Endothelial cell of umbilical vein (primary cell): ENCODE data around the gene C1QTNF5. TPM values are rescaled to one million over a fixed set of nuclear protein-coding genes. Genes with fewer than 3 reads are reported as not detected.

Experiments
- BruUV-seq: library from RNA; stranded (reverse); fragments of 400-500 nt; replicated peaks from 2 replicates; lab custom pipeline; 2021; lab: Mats Ljungman, UMichigan
- CTCF ChIA-PET: fragments of 300-600, 350-600 bp; sonication (Branson Sonifier 250); formaldehyde crosslinking; loops from one replicate; lab custom pipeline; 2021; ENCODE audit warnings: antibody characterized with exemption, inconsistent platforms; lab: Charles Lee
- POLR2A ChIA-PET: fragments of 300-600, 350-600 bp; sonication (Branson Sonifier 250); formaldehyde crosslinking; loops from one replicate; lab custom pipeline; 2021; ENCODE audit warnings: antibody characterized with exemption, inconsistent platforms; lab: Charles Lee
- DNase-seq: peaks from one replicate; pipeline ENCODE4 v3.0.0-alpha.2; 2011; ENCODE audit warnings: low read depth, low spot score
- FAIRE-seq: peaks from 2 replicates; lab custom pipeline; 2011; peaks lifted over from hg19 to GRCh38; lab: Jason Lieb, UNC
- H2AFZ ChIP-seq: 2 replicates; pipeline ENCODE4 v1.6.0; 2012; ENCODE audit warnings: low read depth, low read length, control low read depth, inconsistent platforms
- H3K27ac ChIP-seq: 2 replicates; pipeline ENCODE4 v1.5.1; 2011; ENCODE audit warnings: low read depth, mild to moderate bottlenecking, control low read depth, low read length, moderate library complexity; ENCODE audit not compliant: insufficient read depth
- H3K27me3 ChIP-seq, 2 experiments: 2 replicates each; pipeline versions ENCODE4 v1.6.0 to v1.6.1; 2011; ENCODE audit warnings: low read length in 2 of 2, mixed read lengths in 1 of 2; ENCODE audit not compliant: control insufficient read depth in 2 of 2, insufficient read depth in 2 of 2
- H3K36me3 ChIP-seq, 2 experiments: 2 replicates in 1 of 2; 3 replicates in 1 of 2; pipeline ENCODE4 v1.5.1; 2011; ENCODE audit warnings: low read length in 2 of 2, mild to moderate bottlenecking in 1 of 2, moderate library complexity in 1 of 2; ENCODE audit not compliant: control insufficient read depth in 2 of 2, insufficient read depth in 2 of 2; ENCODE audit errors: extremely low read depth in 1 of 2
- H3K4me1 ChIP-seq: 3 replicates; pipeline ENCODE4 v1.5.1; 2011; ENCODE audit warnings: mild to moderate bottlenecking, low read length; ENCODE audit not compliant: control insufficient read depth, insufficient read depth; ENCODE audit errors: extremely low read depth
- H3K4me2 ChIP-seq: 2 replicates; pipeline ENCODE4 v1.6.1; 2011; ENCODE audit warnings: low read length, control low read depth, mixed read lengths; ENCODE audit not compliant: insufficient read depth
- H3K4me3 ChIP-seq, 3 experiments: fragments of 200-600 bp in 1 of 3; sonication (generic), shearing (Covaris generic) in 1 of 3; replicated peaks in 1 of 3; 2 replicates each; pipeline ENCODE4 v1.5.1; 2011 to 2016; ENCODE audit warnings: control low read depth in 3 of 3, low read length in 3 of 3, mild to moderate bottlenecking in 2 of 3, inconsistent platforms in 1 of 3, low read depth in 1 of 3, moderate library complexity in 1 of 3; ENCODE audit not compliant: insufficient read depth in 1 of 3
- H3K79me2 ChIP-seq: 2 replicates; pipeline ENCODE4 v1.6.0; 2012; ENCODE audit warnings: low read length, inconsistent platforms; ENCODE audit not compliant: control insufficient read depth, insufficient read depth
- H3K9ac ChIP-seq: replicated peaks from 2 replicates; pipeline ENCODE3; 2011; ENCODE audit warnings: low read length, control low read depth; ENCODE audit not compliant: insufficient read depth; ENCODE audit errors: extremely low read depth
- H3K9me1 ChIP-seq: replicated peaks from 3 replicates; pipeline ENCODE4 v1.6.0; 2011; ENCODE audit warnings: mild to moderate bottlenecking, low read length; ENCODE audit not compliant: control insufficient read depth, insufficient read depth; ENCODE audit errors: extremely low read depth
- H3K9me3 ChIP-seq: replicated peaks from 2 replicates; pipeline ENCODE4 v1.5.1; 2012; ENCODE audit warnings: low read length, inconsistent platforms; ENCODE audit not compliant: control insufficient read depth, insufficient read depth
- H4K20me1 ChIP-seq: replicated peaks from 2 replicates; pipeline ENCODE3; 2011; ENCODE audit warnings: mild to moderate bottlenecking, low read length; ENCODE audit not compliant: control insufficient read depth, insufficient read depth; ENCODE audit errors: extremely low read depth
- GATA2 ChIP-seq: IDR thresholded peaks from 2 replicates; pipeline ENCODE4 v1.7.0; 2011; ENCODE audit warnings: low read depth, mild to moderate bottlenecking, moderate library complexity, mixed read lengths, low read length; ENCODE audit not compliant: insufficient read length, insufficient read depth
- JUN ChIP-seq: IDR thresholded peaks from 2 replicates; pipeline ENCODE4 v1.6.1; 2011; ENCODE audit warnings: borderline replicate concordance, low read depth; ENCODE audit not compliant: insufficient read length, insufficient read depth
- POLR2AphosphoS5 ChIP-seq: IDR thresholded peaks from 2 replicates; pipeline ENCODE4 v1.6.1; 2012; ENCODE audit warnings: low read depth, mild to moderate bottlenecking, control low read depth, low read length, moderate library complexity; ENCODE audit not compliant: insufficient read depth
- dilution Hi-C: fragments of 300-500 bp; cut with MboI; formaldehyde crosslinking; loops from one replicate; pipeline ENCODE4 v1.15.0; 2019; ENCODE audit warnings: low sequenced_read_pairs; ENCODE audit not compliant: extremely low pct_ligation_motif_present
- intact Hi-C: fragments of 100-400 bp; cut with micrococcal nuclease; formaldehyde crosslinking; loops from one replicate; pipeline ENCODE4 v1.10.0; 2022
- polyA plus RNA-seq, 4 experiments: library from polyadenylated mRNA; depleted of rRNA in 3 of 4; stranded (reverse) in 3 of 4; unstranded in 1 of 4; fragments of >200 nt; gene quantifications; 2 replicates each; pipeline versions ENCODE4 v1.2.1 to v1.2.3, GENCODE V29; 2011 to 2012; ENCODE audit warnings: missing spikeins in 1 of 4
- total RNA-seq: library from RNA; stranded (reverse); gene quantifications from 2 replicates; pipeline ENCODE4 v1.2.3, GENCODE V29; 2021
- TF ChIP-seq, protein P1 (sequence below): IDR thresholded peaks from 2 replicates; pipeline ENCODE4 v1.6.1; 2011; ENCODE audit not compliant: insufficient read depth, insufficient read length
- TF ChIP-seq, protein P2 (sequence below), 2 donors: IDR thresholded peaks; 1 replicate in 1 of 2; 2 replicates in 1 of 2; pipeline ENCODE4 v1.5.1; 2011; ENCODE audit warnings: low read length in 2 of 2, mild to moderate bottlenecking in 2 of 2, moderate library complexity in 2 of 2, control low read depth in 1 of 2, inconsistent platforms in 1 of 2, low read depth in 1 of 2; ENCODE audit not compliant: insufficient read depth in 1 of 2; ENCODE audit errors: extremely low read depth in 1 of 2

C1QTNF5 gene
- total and polyA plus RNA-seq, 2 donors (not counting 3 experiments of a cell fraction or from before 2014, with no cell fraction given) = 126 to 201 TPM

DNA sequence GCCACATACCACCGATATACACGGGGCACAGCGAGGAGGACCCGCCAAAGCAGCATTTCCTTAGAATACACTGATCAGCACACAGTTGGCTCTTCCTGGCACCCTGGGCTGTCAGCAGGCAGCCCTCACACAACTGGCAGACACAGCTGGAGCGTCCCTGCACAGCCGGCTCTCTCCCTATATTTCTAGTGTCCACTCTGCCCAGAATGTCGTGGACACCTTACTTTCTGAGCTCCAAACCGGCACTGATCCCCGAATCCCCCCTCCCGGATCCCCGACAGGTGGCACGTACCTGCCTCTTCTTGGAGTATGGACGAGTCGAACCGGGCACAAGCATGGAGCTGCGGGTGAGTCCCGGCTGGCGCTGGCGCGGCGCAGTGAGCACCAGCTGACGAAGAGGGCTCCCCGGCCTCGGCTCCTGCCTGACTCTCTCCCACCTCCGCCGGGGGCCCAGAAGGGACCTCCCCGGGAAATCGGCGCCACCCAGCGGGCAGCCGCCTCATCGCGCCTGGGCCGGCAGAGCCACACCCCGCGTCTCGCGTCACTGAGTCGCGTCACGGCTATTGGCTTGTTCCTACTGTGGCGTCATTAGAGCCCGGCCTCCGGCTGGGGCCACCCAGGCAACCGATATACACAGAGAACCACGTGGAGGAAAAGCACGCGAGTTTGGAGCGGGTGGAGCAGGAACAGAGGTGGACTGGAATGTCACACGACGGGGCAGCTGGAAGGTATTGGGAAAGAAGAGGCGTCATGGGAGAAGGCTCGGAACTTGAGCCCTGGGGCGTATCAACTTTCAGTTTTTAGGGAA is 40.7 kb upstream of the C1QTNF5 start, which contains the start of gene USP2:
Gene USP2, minus strand, starts transcription at position 510 of the 808 bp plus-strand sequence. CDS start 8,210 bp downstream, outside the sequence.
- dilution Hi-C loops (no loop called here), intact Hi-C loops (loop anchor here (1.0 to 2.0 kb wide), 3 partner anchors 61 to 237 kb away; no protein-coding TSS in a partner anchor)
- no TSS peak for BruUV-seq
- DNase-seq (peak; percentile 95), FAIRE-seq (peak; percentile 97)
- H3K4me2 ChIP-seq = peak within 1 kb of the TSS; percentile 75
- no peaks in the 10 kb centered on the region for H3K36me3 ChIP-seq
- H3K27me3 ChIP-seq = peaks cover 7 to 14% of the 10 kb centered on the region in 2 experiments
- peak within 1 kb of the TSS in 2 of 3 experiments; percentile 41 to 51 for H3K4me3 ChIP-seq
- peak; percentile 30 for TF ChIP-seq POLR2AphosphoS5
- TF ChIP-seq GATA2 = no peak
- TF ChIP-seq, protein P1, sequence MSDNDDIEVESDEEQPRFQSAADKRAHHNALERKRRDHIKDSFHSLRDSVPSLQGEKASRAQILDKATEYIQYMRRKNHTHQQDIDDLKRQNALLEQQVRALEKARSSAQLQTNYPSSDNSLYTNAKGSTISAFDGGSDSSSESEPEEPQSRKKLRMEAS = peak; percentile 97
- TF ChIP-seq, protein P2, sequence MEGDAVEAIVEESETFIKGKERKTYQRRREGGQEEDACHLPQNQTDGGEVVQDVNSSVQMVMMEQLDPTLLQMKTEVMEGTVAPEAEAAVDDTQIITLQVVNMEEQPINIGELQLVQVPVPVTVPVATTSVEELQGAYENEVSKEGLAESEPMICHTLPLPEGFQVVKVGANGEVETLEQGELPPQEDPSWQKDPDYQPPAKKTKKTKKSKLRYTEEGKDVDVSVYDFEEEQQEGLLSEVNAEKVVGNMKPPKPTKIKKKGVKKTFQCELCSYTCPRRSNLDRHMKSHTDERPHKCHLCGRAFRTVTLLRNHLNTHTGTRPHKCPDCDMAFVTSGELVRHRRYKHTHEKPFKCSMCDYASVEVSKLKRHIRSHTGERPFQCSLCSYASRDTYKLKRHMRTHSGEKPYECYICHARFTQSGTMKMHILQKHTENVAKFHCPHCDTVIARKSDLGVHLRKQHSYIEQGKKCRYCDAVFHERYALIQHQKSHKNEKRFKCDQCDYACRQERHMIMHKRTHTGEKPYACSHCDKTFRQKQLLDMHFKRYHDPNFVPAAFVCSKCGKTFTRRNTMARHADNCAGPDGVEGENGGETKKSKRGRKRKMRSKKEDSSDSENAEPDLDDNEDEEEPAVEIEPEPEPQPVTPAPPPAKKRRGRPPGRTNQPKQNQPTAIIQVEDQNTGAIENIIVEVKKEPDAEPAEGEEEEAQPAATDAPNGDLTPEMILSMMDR (IDR thresholded peaks at IDR 0.05; ENCODE audit: extremely low read depth in 1 of 2, insufficient read depth in 1 of 2, low read depth in 1 of 2, low read length in 2 of 2) = peak; percentile 92
- TF ChIP-seq JUN = no peak
- peak within 1 kb of the TSS; percentile 86 for H2AFZ ChIP-seq
- H4K20me1 ChIP-seq = no peaks in the 10 kb centered on the region
- ChIA-PET POLR2A (interaction anchor here (0.6 kb wide), 2 partner anchors 25 to 77 kb away, joined by 3 to 5 read pairs; no protein-coding TSS in a partner anchor), CTCF (interaction anchor here (0.8 to 4.6 kb wide), 12 partner anchors 9 to 96 kb away, joined by 3 to 44 read pairs (median 5); partner anchors contain the start of gene C1QTNF5)
- H3K4me1 ChIP-seq = peaks cover 10% of the 10 kb centered on the region
- no peaks in the 10 kb centered on the region for H3K9me3 ChIP-seq
- H3K9ac ChIP-seq = peak within 1 kb of the TSS; percentile 17
- no peaks in the 10 kb centered on the region for H3K79me2 ChIP-seq
- no peaks in the 10 kb centered on the region for H3K9me1 ChIP-seq
- H3K27ac ChIP-seq = no peak within 1 kb of the TSS
